Measurements from ENCODE around the gene WWC2. TPM values are rescaled to one million over a fixed set of nuclear protein-coding genes. Genes with fewer than 3 reads are reported as not detected.

WWC2 gene
- total RNA-seq, 1 experiment from 2014 or later: 80.3 TPM

DNA sequence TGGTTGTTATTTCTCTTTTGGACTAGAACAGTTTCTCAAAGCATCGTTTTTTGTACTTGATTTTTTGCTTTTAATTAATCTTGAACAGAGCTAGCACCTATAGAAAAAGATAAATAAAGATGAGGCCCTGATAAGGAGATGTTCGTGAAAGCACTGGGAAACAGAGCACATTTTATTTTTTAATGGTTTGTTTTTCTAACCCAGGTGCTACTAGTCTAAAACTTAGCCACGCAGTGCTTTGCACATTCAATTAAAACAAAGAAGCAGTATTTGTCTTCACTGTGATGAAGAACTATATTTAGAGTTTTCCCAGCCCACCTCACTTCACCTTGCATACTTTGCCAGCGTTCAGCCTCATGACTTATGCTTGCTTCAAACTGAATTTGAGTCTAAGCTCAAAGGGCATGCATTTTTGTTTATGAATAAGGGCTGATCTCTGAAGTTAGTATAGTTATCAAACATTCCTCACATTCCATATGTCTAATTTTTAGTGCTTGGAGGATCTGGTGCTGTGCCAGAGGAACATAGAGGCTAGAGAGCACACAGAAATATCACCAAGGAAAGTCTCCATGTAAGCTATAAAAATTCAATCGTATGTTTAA is 76.7 kb downstream of the WWC2 start:
- intact Hi-C loops (cut with micrococcal nuclease; ENCODE audit: unreplicated experiment) (no loop called here), in situ Hi-C loops (cut with HindIII; ENCODE audit: low pct_unique_long_range_greater_than_20kb, low sequenced_read_pairs) (no loop called here)
- ATAC-seq (peak; percentile 54; the same call in 1 of the 2 replicates), DNase-seq (ENCODE audit: low read depth, low spot score) (no peak)
- BruUV-seq (replicated peaks): no TSS peak
- H3K9me3 ChIP-seq (ENCODE audit: control insufficient read depth, insufficient read depth, low read depth, low read length): no peaks in the 10 kb centered on the region
- H3K4me3 ChIP-seq (ENCODE audit: low read depth in 2 of 2, low read length in 2 of 2): no peak overlapping the region
- CTCF ChIA-PET: interaction anchor here (0.7 kb wide), 1 partner anchor 198 kb away, joined by 3 read pairs; no protein-coding TSS in a partner anchor
- POLR2A ChIA-PET: no interaction called here
- no peak for TF ChIP-seq TCF7L2 (IDR thresholded peaks at IDR 0.05; ENCODE audit: low read depth, low read length)
- TF ChIP-seq, protein P1, sequence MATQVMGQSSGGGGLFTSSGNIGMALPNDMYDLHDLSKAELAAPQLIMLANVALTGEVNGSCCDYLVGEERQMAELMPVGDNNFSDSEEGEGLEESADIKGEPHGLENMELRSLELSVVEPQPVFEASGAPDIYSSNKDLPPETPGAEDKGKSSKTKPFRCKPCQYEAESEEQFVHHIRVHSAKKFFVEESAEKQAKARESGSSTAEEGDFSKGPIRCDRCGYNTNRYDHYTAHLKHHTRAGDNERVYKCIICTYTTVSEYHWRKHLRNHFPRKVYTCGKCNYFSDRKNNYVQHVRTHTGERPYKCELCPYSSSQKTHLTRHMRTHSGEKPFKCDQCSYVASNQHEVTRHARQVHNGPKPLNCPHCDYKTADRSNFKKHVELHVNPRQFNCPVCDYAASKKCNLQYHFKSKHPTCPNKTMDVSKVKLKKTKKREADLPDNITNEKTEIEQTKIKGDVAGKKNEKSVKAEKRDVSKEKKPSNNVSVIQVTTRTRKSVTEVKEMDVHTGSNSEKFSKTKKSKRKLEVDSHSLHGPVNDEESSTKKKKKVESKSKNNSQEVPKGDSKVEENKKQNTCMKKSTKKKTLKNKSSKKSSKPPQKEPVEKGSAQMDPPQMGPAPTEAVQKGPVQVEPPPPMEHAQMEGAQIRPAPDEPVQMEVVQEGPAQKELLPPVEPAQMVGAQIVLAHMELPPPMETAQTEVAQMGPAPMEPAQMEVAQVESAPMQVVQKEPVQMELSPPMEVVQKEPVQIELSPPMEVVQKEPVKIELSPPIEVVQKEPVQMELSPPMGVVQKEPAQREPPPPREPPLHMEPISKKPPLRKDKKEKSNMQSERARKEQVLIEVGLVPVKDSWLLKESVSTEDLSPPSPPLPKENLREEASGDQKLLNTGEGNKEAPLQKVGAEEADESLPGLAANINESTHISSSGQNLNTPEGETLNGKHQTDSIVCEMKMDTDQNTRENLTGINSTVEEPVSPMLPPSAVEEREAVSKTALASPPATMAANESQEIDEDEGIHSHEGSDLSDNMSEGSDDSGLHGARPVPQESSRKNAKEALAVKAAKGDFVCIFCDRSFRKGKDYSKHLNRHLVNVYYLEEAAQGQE (IDR thresholded peaks at IDR 0.05; ENCODE audit: insufficient read depth in 1 of 2, low read depth in 2 of 2, low read length in 1 of 2): no peak
- TF ChIP-seq, protein P2, sequence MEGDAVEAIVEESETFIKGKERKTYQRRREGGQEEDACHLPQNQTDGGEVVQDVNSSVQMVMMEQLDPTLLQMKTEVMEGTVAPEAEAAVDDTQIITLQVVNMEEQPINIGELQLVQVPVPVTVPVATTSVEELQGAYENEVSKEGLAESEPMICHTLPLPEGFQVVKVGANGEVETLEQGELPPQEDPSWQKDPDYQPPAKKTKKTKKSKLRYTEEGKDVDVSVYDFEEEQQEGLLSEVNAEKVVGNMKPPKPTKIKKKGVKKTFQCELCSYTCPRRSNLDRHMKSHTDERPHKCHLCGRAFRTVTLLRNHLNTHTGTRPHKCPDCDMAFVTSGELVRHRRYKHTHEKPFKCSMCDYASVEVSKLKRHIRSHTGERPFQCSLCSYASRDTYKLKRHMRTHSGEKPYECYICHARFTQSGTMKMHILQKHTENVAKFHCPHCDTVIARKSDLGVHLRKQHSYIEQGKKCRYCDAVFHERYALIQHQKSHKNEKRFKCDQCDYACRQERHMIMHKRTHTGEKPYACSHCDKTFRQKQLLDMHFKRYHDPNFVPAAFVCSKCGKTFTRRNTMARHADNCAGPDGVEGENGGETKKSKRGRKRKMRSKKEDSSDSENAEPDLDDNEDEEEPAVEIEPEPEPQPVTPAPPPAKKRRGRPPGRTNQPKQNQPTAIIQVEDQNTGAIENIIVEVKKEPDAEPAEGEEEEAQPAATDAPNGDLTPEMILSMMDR (IDR thresholded peaks at IDR 0.05): no peak
- TF ChIP-seq POLR2AphosphoS5 (IDR thresholded peaks at IDR 0.05; ENCODE audit: low read depth, low read length): no peak
- no peak for TF ChIP-seq SIN3A (IDR thresholded peaks at IDR 0.05; ENCODE audit: borderline replicate concordance, insufficient read depth, low read depth, low read length)
- H3K4me1 ChIP-seq (ENCODE audit: control insufficient read depth, insufficient read depth, low read length): peaks cover 64% of the 10 kb centered on the region
- H3K27ac ChIP-seq (ENCODE audit: low read length): peak overlapping the region; percentile 68
- H3K27me3 ChIP-seq (ENCODE audit: control insufficient read depth, insufficient read depth, low read length): no peaks in the 10 kb centered on the region
- no peaks in the 10 kb centered on the region for H3K36me3 ChIP-seq (ENCODE audit: control insufficient read depth, insufficient read depth, low read length)

DNA sequence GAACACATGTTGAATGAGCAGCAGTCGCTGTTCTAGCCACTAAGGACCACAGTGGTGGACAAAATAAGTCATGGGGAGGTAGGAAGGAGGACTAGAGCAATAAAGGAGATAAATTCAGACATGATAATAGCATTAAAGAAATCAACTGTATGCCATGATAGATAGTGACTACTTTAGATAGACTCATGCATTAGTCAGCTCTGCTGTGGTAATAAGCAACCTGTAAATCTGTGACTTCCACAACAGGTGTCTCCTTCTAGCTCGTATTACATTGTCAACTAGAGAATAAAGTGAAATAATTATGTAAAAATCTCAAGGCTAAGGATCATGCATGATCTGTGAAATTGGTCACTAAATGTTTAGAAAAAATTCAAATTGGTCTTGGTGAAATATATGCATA is 77.9 kb downstream of the WWC2 start:
- ChIA-PET CTCF (no interaction called here), POLR2A (no interaction called here)
- Histone ChIP-seq H3K4me1 (ENCODE audit: control insufficient read depth, insufficient read depth, low read length) (peaks cover 68% of the 10 kb centered on the region), H3K36me3 (ENCODE audit: control insufficient read depth, insufficient read depth, low read length) (no peaks in the 10 kb centered on the region), H3K27me3 (ENCODE audit: control insufficient read depth, insufficient read depth, low read length) (no peaks in the 10 kb centered on the region), H3K4me3 (ENCODE audit: low read depth in 2 of 2, low read length in 2 of 2) (no peak overlapping the region), H3K9me3 (ENCODE audit: control insufficient read depth, insufficient read depth, low read depth, low read length) (no peaks in the 10 kb centered on the region), H3K27ac (ENCODE audit: low read length) (peak overlapping the region; percentile 65; the same call in 1 of the 2 replicates)
- ATAC-seq: no peak
- intact Hi-C loops (cut with micrococcal nuclease; ENCODE audit: unreplicated experiment) (no loop called here), in situ Hi-C loops (cut with HindIII; ENCODE audit: low pct_unique_long_range_greater_than_20kb, low sequenced_read_pairs) (no loop called here)
- TF ChIP-seq TCF7L2 (IDR thresholded peaks at IDR 0.05; ENCODE audit: low read depth, low read length) (no peak), POLR2AphosphoS5 (IDR thresholded peaks at IDR 0.05; ENCODE audit: low read depth, low read length) (no peak), SIN3A (IDR thresholded peaks at IDR 0.05; ENCODE audit: borderline replicate concordance, insufficient read depth, low read depth, low read length) (no peak)
- TF ChIP-seq, protein P2 (IDR thresholded peaks at IDR 0.05): no peak
- no peak for DNase-seq (ENCODE audit: low read depth, low spot score)
- BruUV-seq (replicated peaks): no TSS peak
